ENCODE results near the gene NDUFA8.

NDUFA8 gene

GRCh38 chr9:122133984-122134535 is 25.5 kb downstream of the NDUFA8 start:
- DNase-seq: no peak

- no peak for DNase-seq
Observed at GRCh38 chr9:122133263-122133983, 26.2 kb downstream of the NDUFA8 start.

- DNase-seq: no peak
Observed at GRCh38 chr9:122132539-122132938, 27.0 kb downstream of the NDUFA8 start.

- no peak for DNase-seq
Observed at GRCh38 chr9:122131401-122132001, 28.1 kb downstream of the NDUFA8 start.

- DNase-seq: no peak
Observed at GRCh38 chr9:122130837-122131236, 28.7 kb downstream of the NDUFA8 start.

GRCh38 chr9:122129969-122130368 is 29.6 kb downstream of the NDUFA8 start:
- DNase-seq: no peak

- no peak for DNase-seq
Observed at GRCh38 chr9:122128969-122129343, 30.6 kb downstream of the NDUFA8 start.

- peak in 1 of 2 donors; percentile 67 for DNase-seq
Observed at GRCh38 chr9:122128007-122128968, 31.3 kb downstream of the NDUFA8 start.

DNA sequence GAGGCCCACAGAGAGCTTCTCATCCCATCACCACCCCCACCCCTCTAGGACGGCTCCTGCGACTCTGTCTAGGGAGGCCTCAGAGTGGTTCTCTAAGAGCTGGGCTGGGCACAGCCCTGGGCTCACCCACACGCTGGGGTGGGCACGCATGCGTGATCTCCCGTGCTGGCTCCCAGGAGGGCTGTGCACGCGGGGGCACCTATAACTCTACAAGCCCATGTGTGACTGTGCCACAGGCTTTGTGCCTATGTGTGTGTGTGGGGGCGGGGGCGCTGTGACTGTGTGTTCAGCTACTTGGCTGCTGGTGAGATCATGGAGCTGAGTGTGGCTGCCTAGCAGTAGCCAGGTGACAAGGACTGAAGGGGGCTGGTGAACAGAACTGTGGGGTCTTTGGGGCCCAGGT is 32.2 kb downstream of the NDUFA8 start:
- no peak for DNase-seq

- DNase-seq: peak in 1 of 2 donors; percentile 17
Observed at GRCh38 chr9:122126331-122127261, 33.0 kb downstream of the NDUFA8 start.

DNA sequence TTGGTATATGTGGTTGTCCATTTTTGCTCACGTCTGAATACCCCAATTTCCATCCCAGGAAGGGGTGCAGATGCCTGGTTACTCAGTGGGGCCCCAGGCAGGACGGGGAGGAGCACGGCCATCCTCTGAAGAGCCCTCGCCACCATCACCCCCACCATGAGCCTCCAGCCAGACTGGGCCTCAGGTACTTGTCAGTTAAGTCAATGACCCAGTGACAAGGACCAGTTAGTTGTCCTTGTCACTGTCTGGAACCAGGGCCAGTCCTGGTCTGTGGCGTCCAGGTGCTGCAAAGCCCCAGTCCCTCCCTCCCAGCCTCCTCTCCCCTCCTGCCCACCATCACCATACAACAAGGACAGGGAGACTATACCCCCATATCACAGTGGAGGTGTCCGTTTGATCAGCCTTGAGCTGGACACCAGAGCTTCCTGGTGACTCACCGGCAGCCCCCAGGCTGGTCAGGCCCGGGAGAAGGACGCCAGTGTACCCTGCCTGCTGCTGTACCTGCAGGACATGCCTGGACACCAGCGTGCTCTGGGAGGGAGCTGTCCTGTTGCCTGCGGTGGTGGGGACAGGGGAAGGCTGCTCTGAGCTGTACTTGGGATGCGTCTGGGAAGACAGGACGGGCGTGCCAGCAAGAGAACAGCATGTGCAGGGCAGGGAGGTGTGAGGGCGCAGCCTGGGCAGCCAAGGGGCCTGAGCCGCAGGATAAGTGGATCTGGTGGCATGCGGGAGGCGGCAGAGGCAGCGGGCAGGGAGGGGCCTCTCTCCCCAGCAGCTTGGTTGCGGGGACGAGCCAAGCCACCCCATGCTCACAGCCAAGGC is 33.9 kb downstream of the NDUFA8 start:
- DNase-seq: no peak

- DNase-seq: peak; percentile 26 to 85
Observed at GRCh38 chr9:122125158-122125508, 34.4 kb downstream of the NDUFA8 start.

DNA sequence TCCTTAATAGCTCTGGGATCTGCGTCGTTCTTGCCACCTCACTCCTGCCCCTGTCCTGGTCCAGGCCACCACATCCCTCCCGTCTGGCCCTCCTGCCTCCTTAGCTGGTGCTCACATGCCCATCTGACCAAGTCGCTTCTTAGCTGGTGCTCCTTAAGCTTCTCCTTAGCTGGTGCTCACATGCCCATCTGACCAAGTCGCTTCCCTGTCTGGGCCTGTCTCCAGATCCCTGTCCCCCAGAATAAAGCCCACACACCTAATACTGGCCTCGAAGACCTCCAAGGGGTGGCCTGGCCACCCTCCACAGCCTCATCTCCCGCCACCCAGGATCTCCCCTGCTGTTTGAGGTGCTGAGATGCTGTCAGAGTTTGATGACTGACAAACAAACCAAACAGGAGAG is 35.1 kb downstream of the NDUFA8 start:
- DNase-seq: no peak

GRCh38 chr9:122124048-122124447 is 35.5 kb downstream of the NDUFA8 start:
- DNase-seq: no peak

DNA sequence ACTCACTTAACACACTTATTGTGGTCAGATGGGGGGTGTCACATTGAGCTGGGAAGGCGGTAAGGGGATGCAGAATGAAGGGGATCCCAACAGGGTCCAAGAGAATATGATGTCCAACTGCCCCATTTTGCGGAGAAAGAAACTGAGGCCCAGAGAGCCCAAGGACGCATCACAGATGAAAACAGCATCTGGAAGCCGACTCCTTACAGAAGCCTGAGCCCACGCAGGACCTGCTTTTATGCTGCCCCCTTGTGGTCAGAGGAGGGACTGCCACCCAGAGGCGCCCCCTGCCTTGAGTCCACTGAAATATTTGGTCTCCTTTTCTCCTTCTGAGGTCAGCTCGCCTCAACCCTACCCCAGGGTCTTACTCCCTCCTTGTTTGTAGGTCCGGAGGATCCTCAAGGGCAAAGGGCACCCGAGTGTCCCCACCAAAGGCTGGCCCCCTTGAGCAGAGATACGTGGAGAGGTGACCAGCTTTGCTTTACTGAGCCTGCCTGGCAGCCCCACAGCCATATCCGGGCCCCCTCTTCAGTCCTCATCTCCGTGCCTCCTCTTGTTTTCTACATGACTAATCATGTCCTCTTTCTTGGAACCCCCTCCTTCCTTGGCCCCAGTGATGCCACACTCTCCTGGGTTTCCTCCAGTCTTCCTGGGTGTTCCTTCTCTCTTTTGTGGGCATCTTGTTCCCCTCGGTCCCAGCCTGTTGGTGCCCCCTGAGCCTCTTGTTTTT is 36.5 kb downstream of the NDUFA8 start:
- DNase-seq: peak; percentile 34 to 38

DNA sequence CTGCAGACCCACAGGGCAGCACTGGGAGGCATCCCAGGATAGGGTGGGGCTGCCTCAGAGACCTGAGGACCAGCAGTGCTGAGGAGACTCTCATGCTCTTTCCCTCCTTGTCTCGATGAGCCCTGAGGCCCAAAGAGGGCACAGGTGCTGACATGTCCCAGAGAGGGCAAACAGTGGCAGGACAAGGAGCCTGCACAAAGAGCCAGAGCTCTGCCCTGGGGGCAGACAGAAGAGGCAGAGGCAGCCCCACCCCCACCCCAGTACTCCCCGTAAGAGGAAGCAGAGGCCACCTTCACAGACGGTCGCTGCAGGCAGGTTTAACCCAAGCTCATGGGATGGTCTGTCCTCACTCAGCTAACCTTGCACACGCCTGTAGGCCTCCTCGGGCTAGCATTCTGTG is 37.1 kb downstream of the NDUFA8 start:
- DNase-seq: no peak

DNA sequence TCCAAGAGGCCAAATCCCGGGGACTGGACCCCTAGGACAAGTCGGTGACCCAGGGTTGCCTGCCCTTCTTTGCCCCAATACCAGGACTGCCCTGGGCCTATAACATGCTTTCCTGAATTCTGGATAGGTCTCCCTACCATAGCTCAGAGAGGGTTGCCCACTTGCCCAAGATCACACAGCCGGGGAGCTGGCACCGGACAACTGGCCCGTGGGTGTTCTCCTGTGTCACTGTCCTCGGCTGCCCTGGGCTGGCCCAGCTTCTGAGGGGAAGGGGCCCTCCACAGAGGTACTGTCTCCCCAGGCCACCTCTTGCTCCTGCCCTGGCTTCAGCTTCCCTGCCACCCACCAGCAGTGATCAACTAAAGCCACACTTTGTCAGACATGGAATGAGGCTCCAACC is 37.6 kb downstream of the NDUFA8 start:
- DNase-seq: no peak

DNA sequence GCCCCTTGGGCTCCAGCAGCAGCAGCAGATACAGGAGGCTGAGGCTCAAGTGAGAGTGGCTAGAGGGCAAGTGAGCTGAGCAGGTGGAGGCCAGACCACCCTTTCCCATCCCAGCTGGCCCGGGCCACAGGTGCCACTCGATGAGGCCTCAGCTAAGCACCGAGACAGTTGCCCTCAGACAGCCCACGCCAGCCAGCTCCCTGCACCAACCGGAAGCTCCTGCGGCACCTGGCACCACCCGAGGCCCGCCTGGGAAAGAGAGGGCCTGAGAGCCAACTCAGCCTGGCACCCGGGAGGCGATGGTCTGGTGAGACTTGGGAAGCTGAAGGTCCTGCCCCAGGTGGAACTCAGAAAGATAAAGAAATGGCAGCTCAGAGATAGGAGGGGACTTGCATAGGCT is 38.2 kb downstream of the NDUFA8 start:
- DNase-seq: no peak

GRCh38 chr9:122120316-122121071 is 39.1 kb downstream of the NDUFA8 start:
- DNase-seq: no peak

- no peak for DNase-seq
Observed at GRCh38 chr9:122119721-122120120, 39.9 kb downstream of the NDUFA8 start.
